ENCODE results near the gene ADAMTS13. TPM values are rescaled to one million over a fixed set of nuclear protein-coding genes. Genes with fewer than 3 reads are reported as not detected.
A peak's percentile ranks its signal among the peaks of the same experiment; 100 is the strongest.

ADAMTS13 gene
- total RNA-seq, 2 donors from 2014 or later: 3.0 to 4.4 TPM

- intact Hi-C loops (cut with DNase I, micrococcal nuclease): no loop called here
- ATAC-seq: peak; percentile 81
- DNase-seq: peak; percentile 87
Observed at GRCh38 chr9:133417541-133418461, 4.4 kb upstream of the ADAMTS13 start, which contains the start of gene REXO4. Gene REXO4, minus strand, starts transcription at chr9:133418010. Its CDS starts 166 bp downstream, at chr9:133417844.

DNA sequence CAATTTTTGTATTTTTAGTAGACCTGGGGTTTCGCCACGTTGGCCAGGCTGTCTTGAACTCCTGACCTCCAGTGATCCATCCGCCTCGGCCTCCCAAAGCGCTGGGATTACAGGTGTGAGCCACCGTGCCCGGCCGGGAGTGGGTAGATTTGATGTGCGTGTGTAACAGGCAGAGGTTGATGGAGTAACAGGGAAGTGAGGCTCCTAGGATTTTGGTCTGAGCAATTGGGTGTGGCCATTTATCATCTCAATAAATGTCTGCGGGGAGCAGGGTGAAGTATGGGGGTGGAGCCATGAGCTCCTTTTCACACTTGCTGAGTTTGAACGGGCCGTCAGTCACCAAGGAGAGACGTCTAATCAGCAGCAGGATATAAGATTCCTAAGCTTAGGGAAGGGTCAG, 3.2 kb upstream of the ADAMTS13 start:
- DNase-seq (peak; percentile 54 to 66), ATAC-seq (peak; percentile 79)
- intact Hi-C loops (cut with DNase I, micrococcal nuclease): no loop called here

DNA sequence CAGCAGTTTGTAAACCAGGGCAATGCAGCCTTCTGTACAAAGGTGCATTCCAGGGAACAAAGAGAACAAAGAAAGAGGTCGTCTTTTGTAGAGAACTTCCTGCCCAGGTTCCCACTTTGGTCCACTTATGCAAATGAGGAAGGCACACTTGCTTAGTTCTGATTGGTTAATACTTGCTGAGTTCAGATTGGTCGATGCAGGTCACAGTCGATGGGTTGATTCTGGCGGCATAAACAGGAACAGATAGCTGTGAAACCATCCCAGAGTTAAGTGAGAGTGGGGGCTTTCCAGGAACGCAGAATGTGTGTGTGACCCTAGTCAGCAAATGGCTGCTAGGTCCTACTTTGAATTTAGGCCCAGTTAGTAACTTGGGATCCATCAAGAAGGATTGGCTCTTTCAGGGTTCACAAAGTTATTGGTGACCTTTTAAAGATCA, 1.8 kb upstream of the ADAMTS13 start:
- intact Hi-C loops (cut with DNase I, micrococcal nuclease): no loop called here
- no peak for ATAC-seq
- DNase-seq: no peak

GRCh38 chr9:133423216-133423615, 1.0 kb downstream of the ADAMTS13 start:
- intact Hi-C loops (cut with DNase I, micrococcal nuclease): no loop called here
- ATAC-seq (no peak), DNase-seq (no peak)

DNA sequence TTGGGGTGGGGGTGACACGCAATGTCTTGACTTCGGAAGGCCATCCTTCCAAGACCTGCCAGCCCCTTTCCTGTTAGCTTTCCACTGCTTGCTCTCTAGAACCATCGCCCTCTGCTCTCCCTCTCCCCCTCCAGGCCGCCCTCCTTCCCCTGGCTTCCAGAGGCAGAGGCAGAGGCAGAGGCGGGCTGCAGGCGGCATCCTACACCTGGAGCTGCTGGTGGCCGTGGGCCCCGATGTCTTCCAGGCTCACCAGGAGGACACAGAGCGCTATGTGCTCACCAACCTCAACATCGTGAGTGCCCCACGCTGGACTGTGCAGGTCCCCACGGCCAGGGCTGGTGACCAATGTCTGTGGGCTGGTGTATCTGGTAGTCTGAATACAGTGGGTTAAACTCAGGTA, 2.0 kb downstream of the ADAMTS13 start:
- ATAC-seq (no peak), DNase-seq (no peak)
- intact Hi-C loops (cut with DNase I, micrococcal nuclease): no loop called here

- no peak for DNase-seq
Observed at GRCh38 chr9:133425049-133425632, 3.0 kb downstream of the ADAMTS13 start.

GRCh38 chr9:133426011-133426410, 3.8 kb downstream of the ADAMTS13 start:
- intact Hi-C loops (cut with DNase I, micrococcal nuclease): no loop called here
- peak; percentile 68 for ATAC-seq
- peak in 1 of 2 donors; percentile 54 for DNase-seq

More at GRCh38 chr9:133425049-133425632, 3.0 kb downstream of the ADAMTS13 start:
- intact Hi-C loops (cut with DNase I, micrococcal nuclease): no loop called here
- ATAC-seq: no peak

GRCh38 chr9:133427658-133428348, 5.6 kb downstream of the ADAMTS13 start:
- intact Hi-C loops (cut with DNase I, micrococcal nuclease): no loop called here
- no peak for DNase-seq
- ATAC-seq: no peak

- ATAC-seq: peak; percentile 76
- peak in 1 of 2 donors; percentile 52 for DNase-seq
- intact Hi-C loops (cut with DNase I, micrococcal nuclease): no loop called here
Observed at GRCh38 chr9:133428617-133429101, 6.5 kb downstream of the ADAMTS13 start.

DNA sequence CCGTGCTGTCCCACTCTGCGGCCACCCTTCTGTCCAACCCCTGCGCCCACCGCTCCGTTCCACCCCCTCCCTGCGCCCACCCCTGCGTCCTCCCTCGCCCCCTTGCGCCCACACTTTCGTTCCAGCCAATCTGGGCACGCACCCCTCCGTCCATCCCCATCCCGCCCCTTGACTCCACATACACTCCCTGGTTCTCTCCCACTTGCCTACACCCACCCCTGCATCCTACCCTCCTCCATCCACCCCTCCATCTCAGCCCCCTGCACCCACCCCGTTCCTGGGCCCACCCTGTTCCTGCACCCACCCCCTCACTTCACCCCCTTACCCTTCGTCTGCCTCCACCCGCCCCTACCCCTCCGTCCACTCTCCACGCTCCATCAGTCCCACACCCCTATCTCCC, 7.0 kb downstream of the ADAMTS13 start:
- DNase-seq: no peak
- intact Hi-C loops (cut with DNase I, micrococcal nuclease): no loop called here
- ATAC-seq: no peak

DNA sequence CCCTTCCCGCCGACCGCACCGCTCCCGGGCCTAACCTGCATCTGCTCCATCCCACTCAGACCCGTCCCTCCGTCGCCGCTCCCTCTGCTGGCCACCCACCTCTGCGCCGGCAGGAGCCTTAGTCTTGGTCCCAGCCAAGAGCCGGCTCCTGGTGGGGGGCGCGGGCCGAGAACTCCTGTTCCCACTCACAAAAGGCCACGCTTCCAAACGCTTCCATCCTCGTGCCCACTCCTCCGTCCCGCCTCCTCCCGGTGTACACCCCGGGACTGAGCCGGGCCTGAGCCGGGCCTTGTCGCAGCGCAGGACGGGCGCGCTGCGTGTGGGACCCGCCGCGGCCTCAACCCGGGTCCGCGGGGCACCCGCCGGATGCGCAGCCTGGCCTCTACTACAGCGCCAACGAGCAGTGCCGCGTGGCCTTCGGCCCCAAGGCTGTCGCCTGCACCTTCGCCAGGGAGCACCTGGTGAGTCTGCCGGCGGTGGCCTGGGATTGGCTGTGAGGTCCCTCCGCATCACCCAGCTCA, 7.5 kb downstream of the ADAMTS13 start:
- intact Hi-C loops (cut with DNase I, micrococcal nuclease): no loop called here
- DNase-seq: peak; percentile 49 to 65
- ATAC-seq: peak; percentile 65

DNA sequence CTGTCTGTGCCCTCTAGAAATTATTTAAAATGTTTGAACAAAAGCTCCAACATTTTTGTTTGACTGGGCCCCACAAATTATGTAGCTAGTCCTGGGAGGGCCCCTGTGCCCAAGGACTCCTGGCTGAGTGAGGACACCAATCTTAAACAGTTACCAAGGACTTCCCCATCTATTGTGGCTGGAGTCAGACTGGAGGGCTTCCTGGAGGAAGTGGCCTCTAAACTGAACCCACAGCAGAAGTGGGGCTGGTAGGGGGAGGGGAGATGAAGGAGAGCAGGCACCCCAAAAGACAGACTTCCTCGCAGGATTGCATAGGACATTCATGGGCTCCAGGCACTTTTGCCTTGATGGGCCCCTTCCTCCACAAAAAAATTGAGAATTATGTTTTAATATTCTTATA, 8.1 kb downstream of the ADAMTS13 start:
- intact Hi-C loops (cut with DNase I, micrococcal nuclease): no loop called here
- ATAC-seq: no peak

GRCh38 chr9:133433351-133433843, 11.2 kb downstream of the ADAMTS13 start:
- intact Hi-C loops (cut with DNase I, micrococcal nuclease): no loop called here
- DNase-seq (no peak), ATAC-seq (no peak)

More for the DNA sequence above, 8.1 kb downstream of the ADAMTS13 start:
- no peak for DNase-seq

DNA sequence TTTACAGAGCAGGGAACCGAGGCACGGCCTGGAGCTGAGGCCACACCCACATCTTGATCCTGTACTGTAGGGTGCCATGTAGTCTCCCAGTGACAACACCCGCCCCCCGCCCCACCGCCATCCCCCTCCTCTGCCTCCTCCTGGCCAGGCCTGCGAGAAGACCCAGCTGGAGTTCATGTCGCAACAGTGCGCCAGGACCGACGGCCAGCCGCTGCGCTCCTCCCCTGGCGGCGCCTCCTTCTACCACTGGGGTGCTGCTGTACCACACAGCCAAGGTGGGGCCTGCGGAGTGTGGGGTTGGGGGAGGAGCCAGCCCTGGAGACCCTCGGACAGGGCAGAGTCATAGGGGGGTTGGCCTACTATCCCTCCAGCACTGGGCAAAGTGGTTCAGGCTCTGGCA, 14.5 kb downstream of the ADAMTS13 start:
- ATAC-seq (no peak), DNase-seq (no peak)
- intact Hi-C loops (cut with DNase I, micrococcal nuclease): no loop called here

GRCh38 chr9:133437753-133438531, 15.8 kb downstream of the ADAMTS13 start:
- intact Hi-C loops (cut with DNase I, micrococcal nuclease): no loop called here
- ATAC-seq (peak; percentile 63), DNase-seq (no peak)

- DNase-seq (no peak), ATAC-seq (no peak)
- intact Hi-C loops (cut with DNase I, micrococcal nuclease): no loop called here
Observed at GRCh38 chr9:133439337-133439736, 17.2 kb downstream of the ADAMTS13 start.

DNA sequence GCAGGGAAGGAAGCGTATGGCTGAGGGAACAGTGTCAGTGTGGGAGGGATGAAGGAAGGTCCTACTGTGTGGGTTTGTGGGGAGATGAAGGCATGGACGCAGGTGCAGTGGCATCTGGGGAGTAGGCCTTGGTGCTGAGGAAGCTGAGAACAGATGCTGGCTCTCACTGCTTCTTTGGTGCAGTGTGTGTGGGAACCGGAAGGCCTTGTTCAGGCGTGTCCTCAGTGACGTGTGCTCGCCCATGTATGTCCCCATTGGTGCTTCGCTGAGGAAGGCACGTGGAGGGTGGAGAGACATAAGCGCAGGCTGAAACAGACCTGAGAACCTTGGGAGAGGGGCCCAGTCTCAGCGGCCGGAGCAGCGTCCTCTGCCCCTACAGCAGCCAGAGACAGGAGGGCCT, 18.7 kb downstream of the ADAMTS13 start:
- ATAC-seq: no peak
- no peak for DNase-seq
- intact Hi-C loops (cut with DNase I, micrococcal nuclease): no loop called here

DNA sequence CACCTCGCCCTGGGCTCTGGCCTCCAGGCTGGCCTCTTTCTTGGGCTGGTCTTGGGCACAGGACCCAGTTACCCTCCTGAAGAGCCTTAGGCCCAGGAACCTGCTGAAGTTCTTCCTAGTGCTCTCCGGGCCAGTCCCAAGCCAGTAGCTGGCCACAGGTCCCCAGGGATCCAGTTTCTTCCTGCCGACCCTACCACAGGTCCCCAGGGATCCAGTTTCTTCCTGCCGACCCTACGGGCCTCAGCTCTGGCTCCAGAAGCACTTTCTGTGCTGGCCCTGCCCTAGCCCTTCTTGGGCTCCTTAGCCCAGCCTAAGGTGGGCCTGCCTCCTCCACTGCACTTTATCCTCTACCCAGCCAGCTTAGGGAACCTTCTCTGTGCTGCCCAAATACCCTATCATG, 19.4 kb downstream of the ADAMTS13 start:
- ATAC-seq: no peak
- intact Hi-C loops (cut with DNase I, micrococcal nuclease): no loop called here
- DNase-seq: no peak
